Body of pancreas (tissue), 4 donors: Measurements from ENCODE around the gene NOX1. TPM values are rescaled to one million over a fixed set of nuclear protein-coding genes. Genes with fewer than 3 reads are reported as not detected.

ENCODE experiments used
- ATAC-seq: fragments of 150-250 bp; one replicate; pipeline ENCODE4 v1.9.1; 2016
- DNase-seq, 4 donors: peaks; one replicate each; pipeline ENCODE4 v3.0.0-alpha.2; 2019
- H3K27ac ChIP-seq, 4 donors: fragments of 200-600 bp; sonication (generic); 1 replicate in 3 of 4; 2 replicates in 1 of 4; pipeline versions ENCODE4 v1.5.1 to v1.6.1; 2016 to 2019; ENCODE audit warnings: mild to moderate bottlenecking in 1 of 4, mixed read lengths in 1 of 4, moderate library complexity in 1 of 4
- H3K27me3 ChIP-seq, 2 donors: fragments of 200-600 bp; sonication (generic); one replicate each; pipeline ENCODE4 v1.6.0; 2016; ENCODE audit warnings: mild to moderate bottlenecking in 1 of 2
- H3K36me3 ChIP-seq, 2 donors: fragments of 200-600 bp; sonication (generic); replicated peaks in 1 of 2; 2 replicates each; pipeline ENCODE4 v1.5.1; 2016; ENCODE audit warnings: low read depth in 2 of 2; ENCODE audit not compliant: insufficient read depth in 1 of 2
- H3K4me1 ChIP-seq: fragments of 200-600 bp; sonication (generic); one replicate; pipeline ENCODE4 v1.6.0; 2016
- H3K4me3 ChIP-seq, 2 donors: fragments of 200-600 bp; sonication (generic); 1 replicate in 1 of 2; 2 replicates in 1 of 2; pipeline ENCODE4 v1.5.1; 2016 to 2019
- H3K9me3 ChIP-seq, 3 donors: fragments of 200-600 bp; sonication (generic); 1 replicate in 2 of 3; 2 replicates in 1 of 3; pipeline ENCODE4 v1.5.1; 2016
- CTCF ChIP-seq, 7 experiments: fragments of 450-650 bp in 4 of 7; fragments of 200-600 bp in 3 of 7; sonication (generic) in 3 of 7; IDR thresholded peaks; one replicate each; pipeline ENCODE4 v1.5.1; 2016 to 2019; ENCODE audit warnings: antibody characterized with exemption in 7 of 7
- POLR2A ChIP-seq, 3 donors: fragments of 450-650 bp; IDR thresholded peaks; one replicate each; pipeline ENCODE4 v1.6.1; 2016; ENCODE audit warnings: antibody characterized with exemption in 3 of 3, mild to moderate bottlenecking in 2 of 3
- WGBS, 2 donors: methylation state at CpG; one replicate each; pipeline ENCODE4 v1.1.5; 2017; 5-methylcytosine and 5-hydroxymethylcytosine counted together
- intact Hi-C: fragments of 100-400 bp; cut with DNase I; formaldehyde crosslinking; loops from one replicate; pipeline ENCODE4 v1.15.1; 2023
- total RNA-seq, 2 donors: library from RNA; depleted of rRNA; stranded (reverse); fragments of >200 nt; gene quantifications; one replicate each; pipeline ENCODE4 v1.1.0, GENCODE V29; 2016

NOX1 gene
- not detected for total RNA-seq

DNA sequence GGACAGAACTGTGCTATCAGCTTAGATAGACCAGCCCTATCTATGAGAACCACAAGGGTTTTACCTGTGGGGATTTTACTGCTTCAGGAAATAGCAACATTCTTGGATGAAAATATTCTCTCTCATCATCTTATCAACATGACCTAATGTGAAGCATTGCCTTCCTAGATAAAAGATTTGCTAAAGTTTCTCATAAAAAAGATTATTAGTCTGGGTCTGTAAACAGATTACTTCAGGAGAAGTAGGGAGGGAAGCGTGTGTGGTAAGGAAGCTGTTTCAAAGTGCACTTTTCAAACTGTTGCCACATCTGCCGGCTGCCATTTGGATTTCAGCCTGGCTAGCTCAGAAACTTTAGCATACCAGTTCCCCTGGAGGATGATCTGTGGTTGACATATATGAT, at the start of gene NOX1:
Gene NOX1, minus strand, starts transcription at position 35 of the 400 bp plus-strand sequence. CDS start 220 bp downstream, outside the sequence.
- Histone ChIP-seq H3K27me3 (no peaks in the 10 kb centered on the region), H3K4me3 (no peak within 1 kb of the TSS), H3K27ac (no peak within 1 kb of the TSS), H3K4me1 (no peaks in the 10 kb centered on the region), H3K9me3 (no peaks in the 10 kb centered on the region), H3K36me3 (no peaks in the 10 kb centered on the region)
- DNase-seq (no peak), ATAC-seq (no peak)
- intact Hi-C loops, result no loop called here
- no peak for TF ChIP-seq POLR2A (IDR thresholded peaks at IDR 0.05)
- no peak for TF ChIP-seq CTCF (IDR thresholded peaks at IDR 0.05)
- 6 to 29% methylated on average over 2 of the region's 2 CpGs for WGBS, 2 donors

- Histone ChIP-seq H3K4me3 (no peak overlapping the region), H3K27ac (no peak overlapping the region), H3K36me3 (no peaks in the 10 kb centered on the region), H3K27me3 (no peaks in the 10 kb centered on the region), H3K9me3 (no peaks in the 10 kb centered on the region), H3K4me1 (no peaks in the 10 kb centered on the region)
- ATAC-seq (no peak), DNase-seq (no peak)
- TF ChIP-seq POLR2A (IDR thresholded peaks at IDR 0.05) (no peak), CTCF (IDR thresholded peaks at IDR 0.05) (no peak)
- 44 to 45% methylated on average over 2 of the region's 2 CpGs for WGBS, 2 donors
- intact Hi-C loops, result no loop called here
These were observed 41.4 kb upstream of the NOX1 start for GRCh38 chrX:100915562-100915961.

DNA sequence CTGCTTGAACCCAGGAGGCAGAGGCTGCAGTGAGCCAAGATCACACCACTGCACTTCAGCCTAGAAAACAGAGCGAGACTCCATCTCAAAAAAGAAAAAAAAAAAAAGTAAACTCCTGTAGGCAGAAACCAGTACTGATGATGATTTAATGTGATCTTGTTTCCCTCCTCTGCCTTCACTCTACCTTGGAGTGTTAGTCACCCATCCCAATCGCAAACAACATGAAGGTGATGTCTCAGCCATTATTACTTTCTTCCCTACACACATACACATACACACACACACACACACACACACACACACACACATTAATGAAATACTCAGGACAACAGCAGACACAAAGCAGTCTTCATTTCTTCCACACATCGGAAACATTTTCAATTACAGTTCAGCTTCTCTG, 39.0 kb upstream of the NOX1 start:
- H3K4me3 ChIP-seq, result no peak overlapping the region
- intact Hi-C loops, result no loop called here
- 79 to 86% methylated on average over 3 of the region's 3 CpGs for WGBS, 2 donors
- TF ChIP-seq POLR2A (IDR thresholded peaks at IDR 0.05) (no peak), CTCF (IDR thresholded peaks at IDR 0.05) (no peak)
- H3K27ac ChIP-seq, result no peak overlapping the region
- ATAC-seq (no peak), DNase-seq (no peak)
- no peaks in the 10 kb centered on the region for H3K4me1 ChIP-seq
- H3K36me3 ChIP-seq, result no peaks in the 10 kb centered on the region
- no peaks in the 10 kb centered on the region for H3K27me3 ChIP-seq
- no peaks in the 10 kb centered on the region for H3K9me3 ChIP-seq

DNA sequence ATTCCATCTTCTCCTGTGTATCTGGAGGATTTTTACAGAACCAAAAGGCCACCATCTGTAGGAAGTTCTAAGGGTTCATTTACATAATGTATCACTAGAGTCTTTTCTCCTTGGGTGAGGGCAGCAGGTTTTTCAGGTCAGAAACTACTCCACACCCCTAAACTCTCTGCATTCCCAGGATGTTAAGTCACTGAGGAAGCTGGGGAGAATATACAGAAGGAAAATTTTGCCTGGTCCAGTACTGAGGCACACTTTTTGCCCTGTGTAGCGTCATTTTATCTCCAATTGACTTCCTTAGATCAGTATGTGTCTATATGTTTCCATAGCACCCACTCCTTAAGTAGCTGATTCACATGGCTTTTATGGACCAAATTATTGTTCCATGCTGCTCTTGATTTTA, 37.6 kb upstream of the NOX1 start:
- Histone ChIP-seq H3K4me1 (no peaks in the 10 kb centered on the region), H3K27me3 (no peaks in the 10 kb centered on the region), H3K27ac (no peak overlapping the region), H3K4me3 (no peak overlapping the region), H3K36me3 (no peaks in the 10 kb centered on the region), H3K9me3 (no peaks in the 10 kb centered on the region)
- ATAC-seq (no peak), DNase-seq (no peak)
- TF ChIP-seq POLR2A (IDR thresholded peaks at IDR 0.05) (no peak), CTCF (IDR thresholded peaks at IDR 0.05) (no peak)
- intact Hi-C loops, result no loop called here
- 40 to 67% methylated on average over 1 of the region's 1 CpG for WGBS, 2 donors

DNA sequence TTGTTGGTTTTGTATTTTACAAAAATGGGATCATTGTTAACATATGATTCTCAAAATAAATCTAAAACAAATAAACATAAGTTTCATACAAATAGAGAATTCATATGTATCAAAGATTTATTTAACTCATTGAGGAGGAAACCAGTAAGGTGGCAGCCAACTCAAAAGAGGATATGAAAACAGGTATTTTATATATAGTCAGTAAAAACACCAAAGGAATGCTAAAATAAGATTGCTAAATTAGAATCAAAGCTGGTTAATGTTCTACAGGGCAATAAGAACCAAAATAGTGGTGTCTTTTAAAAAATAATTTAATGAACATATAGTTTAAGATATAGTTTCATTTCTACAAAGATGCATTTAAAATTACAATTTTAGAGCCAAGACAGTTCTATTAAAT, 31.5 kb upstream of the NOX1 start:
- Histone ChIP-seq H3K27ac (no peak overlapping the region), H3K4me3 (no peak overlapping the region), H3K9me3 (no peaks in the 10 kb centered on the region), H3K36me3 (no peaks in the 10 kb centered on the region), H3K4me1 (no peaks in the 10 kb centered on the region), H3K27me3 (no peaks in the 10 kb centered on the region)
- TF ChIP-seq CTCF (IDR thresholded peaks at IDR 0.05) (no peak), POLR2A (IDR thresholded peaks at IDR 0.05) (no peak)
- ATAC-seq (no peak), DNase-seq (no peak)
- intact Hi-C loops, result no loop called here
